Karpas-422 (cell line): ENCODE measurements around the gene FRMPD2. TPM values are rescaled to one million over a fixed set of nuclear protein-coding genes. Genes with fewer than 3 reads are reported as not detected.

ENCODE experiments used
- DNase-seq: peaks from one replicate; pipeline ENCODE4 v3.0.0-alpha.2; 2015
- H2AFZ ChIP-seq: fragments of 200-600 bp; sonication (generic); 2 replicates; pipeline ENCODE4 v1.6.1; 2014; ENCODE audit warnings: antibody characterized with exemption, low read length, mixed read lengths
- H3K27ac ChIP-seq: fragments of 200-600 bp; sonication (generic); 2 replicates; pipeline ENCODE4 v1.5.1; 2014; ENCODE audit warnings: mild to moderate bottlenecking, low read length, moderate library complexity
- H3K27me3 ChIP-seq: fragments of 200-600 bp; sonication (generic); 2 replicates; pipeline ENCODE4 v1.6.1; 2014; ENCODE audit warnings: low read length, mixed read lengths
- H3K36me3 ChIP-seq: fragments of 200-600 bp; sonication (generic); 2 replicates; pipeline ENCODE4 v1.6.1; 2014; ENCODE audit warnings: low read length, mixed read lengths; ENCODE audit not compliant: insufficient read depth
- H3K4me1 ChIP-seq: fragments of 200-600 bp; sonication (generic); 2 replicates; pipeline ENCODE4 v1.6.1; 2014; ENCODE audit warnings: mild to moderate bottlenecking, low read length, mixed read lengths
- H3K4me2 ChIP-seq: fragments of 200-600 bp; sonication (generic); 2 replicates; pipeline ENCODE4 v1.6.1; 2014; ENCODE audit warnings: low read length, low read depth, mild to moderate bottlenecking; ENCODE audit not compliant: poor library complexity, severe bottlenecking
- H3K4me3 ChIP-seq: fragments of 200-600 bp; sonication (generic); 2 replicates; pipeline ENCODE4 v1.5.1; 2014; ENCODE audit warnings: mild to moderate bottlenecking, antibody characterized with exemption, low read length, mixed read lengths
- H3K79me2 ChIP-seq: fragments of 200-600 bp; sonication (generic); 2 replicates; pipeline ENCODE4 v1.6.1; 2014; ENCODE audit warnings: mild to moderate bottlenecking, low read length, mixed read lengths
- H3K9ac ChIP-seq: fragments of 200-600 bp; sonication (generic); 2 replicates; pipeline ENCODE4 v1.6.0; 2014; ENCODE audit warnings: low read length
- H3K9me2 ChIP-seq: fragments of 200-600 bp; sonication (generic), shearing (Covaris generic); replicated peaks from 2 replicates; pipeline ENCODE4 v1.6.0; 2014; ENCODE audit warnings: mild to moderate bottlenecking, low read length, moderate library complexity; ENCODE audit not compliant: insufficient read depth
- H3K9me3 ChIP-seq: fragments of 300-700, 200-600 bp; sonication (generic); 2 replicates; pipeline ENCODE4 v1.6.1; 2014; ENCODE audit warnings: low read length, mixed read lengths
- H4K20me1 ChIP-seq: fragments of 200-600 bp; sonication (generic); 2 replicates; pipeline ENCODE4 v1.6.1; 2014; ENCODE audit warnings: mild to moderate bottlenecking, antibody characterized with exemption, low read length, low read depth; ENCODE audit not compliant: insufficient read depth
- total RNA-seq: library from RNA; depleted of rRNA; stranded (reverse); fragments of >200 nt; shearing (Covaris generic); gene quantifications from 2 replicates; pipeline ENCODE4 v1.2.3, GENCODE V29; 2014; ENCODE audit warnings: low replicate concordance

The FRMPD2 gene
- total RNA-seq, 1 experiment from 2014 or later = not detected

DNA sequence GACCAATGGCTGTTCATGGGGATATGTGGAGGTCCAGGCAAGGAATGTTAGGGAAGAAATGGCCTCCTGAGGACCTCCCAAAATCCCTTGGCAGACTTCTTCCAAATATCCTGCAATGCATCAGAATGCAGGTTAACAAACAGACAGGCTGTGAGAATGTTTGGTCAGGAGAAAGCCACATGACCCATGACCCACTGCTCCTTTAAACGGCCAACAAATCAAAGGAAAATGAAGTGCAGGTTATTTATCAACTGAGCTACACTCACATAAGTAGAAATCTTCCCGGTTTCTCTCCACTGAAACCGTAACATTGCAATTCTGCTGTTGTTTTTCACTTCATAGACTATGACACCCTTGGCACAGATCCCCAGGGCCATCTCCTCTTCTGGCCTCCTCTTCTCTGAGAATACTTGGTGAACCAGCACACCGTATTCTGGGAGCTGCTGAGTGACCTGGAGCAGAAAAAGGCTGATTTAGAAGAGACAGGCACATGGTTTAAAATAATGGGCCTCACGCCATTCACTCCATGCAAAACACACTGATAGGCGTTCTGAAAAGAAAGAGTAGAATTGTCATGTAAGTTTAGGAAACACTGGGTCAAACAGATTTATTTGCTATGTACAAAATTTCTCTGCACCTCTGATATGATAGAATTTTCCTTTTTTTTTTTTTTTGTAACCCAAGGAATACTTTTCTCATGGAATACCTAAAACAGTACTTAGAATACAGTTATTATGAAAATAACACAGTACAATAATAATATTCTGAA lies 67.8 kb downstream of the FRMPD2 start:
- Histone ChIP-seq H3K9me2 (no peaks in the 10 kb centered on the region), H3K79me2 (no peaks in the 10 kb centered on the region), H3K27ac (no peak overlapping the region), H3K27me3 (no peaks in the 10 kb centered on the region), H3K4me1 (no peaks in the 10 kb centered on the region), H3K9me3 (no peaks in the 10 kb centered on the region), H3K9ac (no peak overlapping the region), H3K4me2 (no peak overlapping the region), H3K4me3 (no peak overlapping the region), H4K20me1 (no peaks in the 10 kb centered on the region), H2AFZ (no peak overlapping the region), H3K36me3 (no peaks in the 10 kb centered on the region)
- DNase-seq = no peak

DNA sequence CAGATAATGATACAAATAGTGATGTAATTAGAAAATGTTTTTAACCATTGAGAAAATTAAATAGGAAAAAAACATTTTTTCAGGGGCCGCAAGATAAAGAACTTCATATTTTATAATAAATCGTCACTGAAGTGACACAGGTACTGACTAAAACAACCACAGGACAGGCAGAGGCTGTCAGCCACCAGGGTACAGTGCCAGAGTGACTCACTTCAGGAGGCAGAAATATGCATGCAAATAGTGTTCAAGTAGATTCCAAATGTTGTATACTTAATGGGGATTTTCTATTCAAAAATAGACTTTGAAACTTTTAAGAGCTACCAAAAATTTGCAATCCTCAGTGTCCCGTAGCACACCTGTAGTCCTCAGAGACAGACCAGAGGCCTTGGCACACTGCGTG lies 68.6 kb downstream of the FRMPD2 start:
- no peak overlapping the region for H2AFZ ChIP-seq
- H3K9me2 ChIP-seq = no peaks in the 10 kb centered on the region
- H4K20me1 ChIP-seq = no peaks in the 10 kb centered on the region
- H3K36me3 ChIP-seq = no peaks in the 10 kb centered on the region
- H3K4me1 ChIP-seq = no peaks in the 10 kb centered on the region
- H3K9ac ChIP-seq = no peak overlapping the region
- no peak for DNase-seq
- H3K9me3 ChIP-seq = no peaks in the 10 kb centered on the region
- no peaks in the 10 kb centered on the region for H3K79me2 ChIP-seq
- no peak overlapping the region for H3K27ac ChIP-seq
- H3K27me3 ChIP-seq = no peaks in the 10 kb centered on the region
- no peak overlapping the region for H3K4me3 ChIP-seq
- no peak overlapping the region for H3K4me2 ChIP-seq

DNA sequence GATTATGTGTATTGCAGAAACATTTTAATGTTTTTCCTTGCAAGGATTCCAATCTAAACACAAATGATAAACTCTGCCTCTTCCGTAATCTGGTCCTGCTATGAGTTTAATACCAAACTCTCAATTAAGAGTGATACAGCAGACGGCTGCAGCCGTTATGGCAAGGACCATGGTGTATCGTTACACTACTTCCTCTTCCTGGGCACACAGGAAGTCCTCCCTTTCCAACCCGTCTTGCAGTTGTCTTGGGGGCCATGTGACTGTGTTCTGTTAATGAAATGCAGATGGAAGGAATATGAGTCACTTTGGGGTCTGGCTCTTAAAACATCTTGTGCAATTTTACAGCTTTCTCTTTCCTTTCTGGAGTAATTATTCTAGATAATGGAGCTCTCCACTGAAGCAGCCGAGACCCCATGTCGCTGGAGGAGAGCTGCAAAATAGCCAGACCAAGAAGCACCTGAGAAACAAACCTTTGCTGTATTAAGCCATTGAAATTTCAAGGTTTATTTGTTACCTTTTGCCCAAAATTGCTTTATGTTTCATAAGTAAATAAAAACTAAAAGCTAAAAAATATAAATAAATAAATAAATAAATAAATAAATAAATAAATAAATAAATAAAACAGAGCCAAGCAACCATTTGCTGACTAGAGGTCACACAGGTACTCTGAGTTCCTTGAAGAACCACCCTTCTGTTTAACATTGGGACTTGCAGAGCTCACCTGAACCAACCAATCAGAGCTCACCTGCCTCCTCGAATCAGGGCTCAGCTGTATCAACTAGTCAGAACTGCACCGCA lies 74.7 kb downstream of the FRMPD2 start:
- peak; percentile 51 for DNase-seq
- Histone ChIP-seq H3K36me3 (no peaks in the 10 kb centered on the region), H2AFZ (peak overlapping the region; percentile 92), H3K4me1 (no peaks in the 10 kb centered on the region), H3K4me3 (no peak overlapping the region), H3K9me3 (no peaks in the 10 kb centered on the region), H3K79me2 (no peaks in the 10 kb centered on the region), H3K27me3 (no peaks in the 10 kb centered on the region; the same call in 1 of the 2 replicates), H3K9me2 (no peaks in the 10 kb centered on the region), H3K27ac (no peak overlapping the region), H3K9ac (no peak overlapping the region), H3K4me2 (no peak overlapping the region), H4K20me1 (no peaks in the 10 kb centered on the region)

DNA sequence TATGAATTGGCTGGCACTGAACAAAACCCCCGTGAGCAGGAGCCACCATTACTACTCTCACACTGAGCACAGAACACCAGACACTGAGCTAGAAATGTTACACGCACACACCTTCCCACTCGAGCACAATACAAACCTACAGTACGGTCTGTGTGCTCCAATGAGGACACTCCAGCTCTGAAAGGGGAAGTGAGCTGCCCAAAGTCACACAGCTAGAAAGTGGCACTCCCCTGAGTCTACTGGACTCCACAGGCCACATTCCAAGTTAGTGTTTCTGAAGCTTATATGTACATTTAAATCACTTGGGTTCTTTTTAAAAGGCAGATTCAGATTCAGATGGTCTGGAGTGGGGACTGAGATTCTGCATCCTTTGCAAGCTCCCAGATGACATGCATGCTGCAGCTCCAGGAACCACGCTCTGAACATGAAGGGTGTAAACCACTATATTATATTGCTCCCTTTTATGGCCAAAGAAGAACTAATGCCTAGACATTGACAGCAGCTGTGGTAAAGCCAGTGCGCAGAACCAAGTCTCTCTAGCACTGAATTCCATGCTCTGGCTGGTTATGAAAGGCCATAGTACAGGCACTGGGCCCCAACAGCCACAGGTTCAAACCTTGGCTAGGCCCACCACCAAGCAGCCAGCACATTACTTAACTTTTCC lies 77.1 kb downstream of the FRMPD2 start:
- Histone ChIP-seq H3K4me3 (no peak overlapping the region), H3K36me3 (no peaks in the 10 kb centered on the region), H3K4me1 (no peaks in the 10 kb centered on the region), H3K4me2 (no peak overlapping the region), H3K9me2 (no peaks in the 10 kb centered on the region), H3K27me3 (no peaks in the 10 kb centered on the region; the same call in 1 of the 2 replicates), H3K9ac (no peak overlapping the region), H2AFZ (no peak overlapping the region), H3K9me3 (no peaks in the 10 kb centered on the region), H3K79me2 (no peaks in the 10 kb centered on the region), H3K27ac (no peak overlapping the region), H4K20me1 (no peaks in the 10 kb centered on the region)
- no peak for DNase-seq

DNA sequence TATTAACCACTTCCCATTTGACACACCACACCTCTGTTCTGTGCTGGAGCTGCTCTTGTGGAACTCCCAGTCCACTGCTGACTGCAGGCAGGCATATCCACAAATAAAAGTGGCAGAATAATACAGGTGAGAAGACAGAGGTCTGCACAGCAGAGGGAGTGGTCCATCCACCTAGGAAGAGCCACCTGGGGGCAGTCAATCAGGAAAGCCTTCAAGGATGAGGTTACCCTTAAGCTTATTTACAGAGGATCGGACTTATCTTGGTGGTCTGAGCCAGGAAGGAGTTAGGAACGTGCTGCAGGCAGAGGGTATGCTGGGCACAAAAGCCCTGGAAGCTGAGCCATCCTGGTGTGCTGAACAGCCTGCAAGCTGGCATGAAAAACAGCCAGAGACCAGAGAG lies 78.7 kb downstream of the FRMPD2 start:
- Histone ChIP-seq H3K79me2 (no peaks in the 10 kb centered on the region), H3K4me1 (no peaks in the 10 kb centered on the region), H3K9ac (no peak overlapping the region), H3K4me2 (no peak overlapping the region), H3K4me3 (no peak overlapping the region), H3K27me3 (no peaks in the 10 kb centered on the region; the same call in 1 of the 2 replicates), H3K9me2 (no peaks in the 10 kb centered on the region), H3K27ac (no peak overlapping the region), H4K20me1 (no peaks in the 10 kb centered on the region), H2AFZ (no peak overlapping the region), H3K9me3 (no peaks in the 10 kb centered on the region), H3K36me3 (no peaks in the 10 kb centered on the region)
- DNase-seq = no peak

DNA sequence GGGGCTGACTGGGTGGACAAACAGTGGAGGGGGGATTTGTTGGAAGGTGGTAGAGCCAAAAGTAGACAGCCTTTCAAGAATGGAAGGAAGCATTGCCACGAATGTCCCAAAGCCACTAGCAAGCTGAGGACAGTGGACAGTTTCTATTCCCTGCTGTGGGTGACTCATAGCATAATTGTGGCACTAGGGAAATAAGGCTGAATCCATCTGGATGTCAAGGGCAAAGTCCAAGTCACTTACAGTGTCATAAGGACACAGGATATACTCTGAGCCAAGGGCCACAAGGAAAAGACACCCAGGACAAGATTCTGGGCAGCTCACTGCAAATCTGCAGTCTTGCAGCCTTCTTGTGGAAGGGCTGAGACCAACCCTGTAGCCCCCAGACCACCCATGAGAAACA lies 79.7 kb downstream of the FRMPD2 start:
- Histone ChIP-seq H3K79me2 (no peaks in the 10 kb centered on the region), H3K36me3 (no peaks in the 10 kb centered on the region), H3K27ac (no peak overlapping the region), H3K4me2 (no peak overlapping the region), H3K9ac (no peak overlapping the region), H3K4me1 (no peaks in the 10 kb centered on the region), H4K20me1 (no peaks in the 10 kb centered on the region), H2AFZ (no peak overlapping the region), H3K9me2 (no peaks in the 10 kb centered on the region), H3K9me3 (no peaks in the 10 kb centered on the region), H3K27me3 (no peaks in the 10 kb centered on the region), H3K4me3 (no peak overlapping the region)
- DNase-seq = peak; percentile 12

DNA sequence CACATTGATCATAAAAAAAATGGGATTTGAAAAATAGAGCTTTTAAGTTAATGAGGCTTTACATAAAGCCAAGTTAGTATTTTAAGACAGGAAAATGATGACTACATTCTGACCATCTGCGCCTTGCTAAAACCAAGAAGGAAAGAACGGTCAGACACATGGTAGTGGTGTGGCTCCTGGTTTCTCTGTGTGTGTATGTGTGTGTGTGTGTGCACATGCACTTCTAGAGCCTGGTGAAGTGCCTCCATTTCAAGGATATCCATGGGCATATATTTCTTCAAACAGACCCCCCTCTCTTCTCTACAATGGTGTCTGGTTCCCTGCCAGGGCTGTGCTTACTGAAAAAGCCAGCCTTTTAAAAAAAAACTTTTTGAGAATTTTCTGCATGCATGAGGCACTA lies 80.9 kb downstream of the FRMPD2 start:
- Histone ChIP-seq H3K9me2 (no peaks in the 10 kb centered on the region), H3K27ac (no peak overlapping the region), H3K36me3 (no peaks in the 10 kb centered on the region), H3K9ac (no peak overlapping the region), H3K9me3 (no peaks in the 10 kb centered on the region), H4K20me1 (no peaks in the 10 kb centered on the region), H3K27me3 (no peaks in the 10 kb centered on the region), H3K4me1 (no peaks in the 10 kb centered on the region), H2AFZ (no peak overlapping the region), H3K4me2 (no peak overlapping the region), H3K79me2 (no peaks in the 10 kb centered on the region), H3K4me3 (no peak overlapping the region)
- DNase-seq = no peak

DNA sequence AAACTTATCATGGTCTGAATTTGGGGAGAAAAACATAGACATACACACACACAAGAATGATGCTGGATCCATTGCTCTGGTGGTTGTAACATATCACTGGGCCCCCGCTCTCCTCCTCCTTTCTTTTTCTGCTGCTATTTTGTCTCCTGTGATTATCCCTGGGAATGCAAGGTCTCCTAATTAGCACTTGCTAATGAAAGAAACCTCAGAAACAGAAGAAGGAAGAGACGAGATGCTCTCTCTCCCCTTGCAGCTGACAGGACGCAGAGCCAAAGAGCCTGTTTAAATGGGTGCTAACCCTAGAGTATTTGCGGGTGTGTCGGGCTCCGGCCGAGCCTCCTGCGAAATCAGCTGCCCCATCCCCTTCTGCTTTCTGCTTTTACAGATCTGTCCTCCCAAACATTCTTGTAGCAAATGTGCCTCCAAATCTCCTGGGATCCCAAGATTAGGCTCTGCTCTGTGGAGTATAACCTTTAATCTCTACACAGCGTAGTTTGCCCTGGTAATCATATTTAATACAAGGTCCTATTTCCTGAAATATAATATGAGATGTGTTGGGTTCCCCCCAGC lies 81.5 kb downstream of the FRMPD2 start:
- Histone ChIP-seq H3K4me2 (no peak overlapping the region), H3K9me2 (no peaks in the 10 kb centered on the region), H2AFZ (no peak overlapping the region), H3K9me3 (no peaks in the 10 kb centered on the region), H3K4me1 (no peaks in the 10 kb centered on the region), H3K4me3 (no peak overlapping the region), H4K20me1 (no peaks in the 10 kb centered on the region), H3K79me2 (no peaks in the 10 kb centered on the region), H3K9ac (no peak overlapping the region), H3K27ac (no peak overlapping the region), H3K36me3 (no peaks in the 10 kb centered on the region), H3K27me3 (no peaks in the 10 kb centered on the region)
- DNase-seq = no peak
